Stimulated activated CD4-positive, alpha-beta T cell treated with anti-CD3 and anti-CD28 coated beads, Interleukin-1b, Interleukin-23, amount 100 ng/mL, for 24 hours (primary cell): ENCODE results near the gene GPR108.

ENCODE experiments used
- DNase-seq, 4 experiments: peaks; one replicate each; pipeline ENCODE4 v3.0.0-alpha.2; 2020; ENCODE audit warnings: low read depth in 4 of 4, low spot score in 1 of 4

The GPR108 gene

GRCh38 chr19:6680141-6680540 is 57.2 kb downstream of the GPR108 start:
- DNase-seq = no peak
